ENCODE results near the gene LSM3.

The LSM3 gene

DNA sequence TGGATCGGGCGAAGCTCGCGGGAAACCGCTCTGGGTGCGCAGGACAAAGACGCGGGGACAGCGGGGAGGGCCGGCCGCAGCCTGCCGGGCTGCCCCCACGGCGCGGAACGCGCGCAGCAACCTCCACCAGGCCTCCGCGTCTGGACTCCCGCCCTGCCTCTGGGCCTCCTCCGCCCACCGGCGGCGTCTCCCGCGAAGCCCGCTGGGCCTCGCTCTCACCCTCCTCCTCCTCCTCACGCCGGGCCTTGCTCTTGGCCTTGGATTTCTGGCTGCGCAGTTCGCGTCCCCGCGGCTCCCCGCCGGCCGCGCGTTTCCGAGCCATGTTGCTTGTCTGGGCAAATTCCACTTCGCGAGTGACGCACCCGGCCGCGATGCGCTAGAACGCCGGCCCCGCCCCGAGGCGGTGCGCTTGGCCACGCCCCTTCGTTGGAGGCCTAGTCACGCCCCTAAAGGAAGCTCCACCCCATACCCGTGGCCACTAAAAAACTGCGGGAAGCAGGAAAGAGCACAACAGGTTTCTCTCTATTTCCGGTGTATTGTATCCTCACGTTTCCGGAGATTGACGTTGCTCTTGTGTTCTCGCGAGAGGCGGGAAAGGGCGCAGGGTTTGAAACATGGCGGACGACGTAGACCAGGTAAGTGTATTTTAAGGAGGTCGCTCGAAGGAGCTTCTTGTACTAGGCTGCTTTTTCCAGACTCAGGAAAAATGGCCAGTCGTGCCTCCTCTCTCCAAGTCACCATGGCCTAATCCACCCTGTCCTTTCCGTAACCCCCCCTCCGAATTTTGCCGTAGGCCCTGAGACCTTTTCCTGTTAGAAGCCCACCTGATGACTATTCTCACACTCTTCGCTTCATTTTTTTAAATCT is at the start of gene LSM3, which contains the start of gene XPC:
Gene LSM3, plus strand, starts transcription at position 571 of the 867 bp plus-strand sequence. Its CDS starts 44 bp downstream, at position 615.
Gene XPC, minus strand, starts transcription at position 355 of the 867 bp plus-strand sequence. Its CDS starts 33 bp downstream, at position 322.
- peak; percentile 96 for DNase-seq (ENCODE audit: low read depth, low spot score)

DNA sequence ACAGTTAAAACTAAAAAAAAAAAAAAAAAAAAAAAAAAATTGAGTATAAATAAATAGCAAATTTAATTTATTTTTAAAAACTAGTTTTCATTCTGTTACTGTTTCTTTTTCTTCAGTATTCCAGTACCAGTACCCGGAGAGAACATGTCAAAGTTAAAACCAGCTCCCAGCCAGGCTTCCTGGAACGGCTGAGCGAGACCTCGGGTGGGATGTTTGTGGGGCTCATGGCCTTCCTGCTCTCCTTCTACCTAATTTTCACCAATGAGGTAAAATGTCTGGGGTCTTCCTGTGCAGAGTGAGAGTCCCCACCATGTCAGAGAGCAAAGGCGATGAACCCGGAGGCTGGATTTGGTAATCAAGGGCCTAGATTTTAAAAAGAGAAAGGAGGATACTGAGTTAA is 49.3 kb upstream of the LSM3 start:
- no peak for DNase-seq (ENCODE audit: low read depth, low spot score)

DNA sequence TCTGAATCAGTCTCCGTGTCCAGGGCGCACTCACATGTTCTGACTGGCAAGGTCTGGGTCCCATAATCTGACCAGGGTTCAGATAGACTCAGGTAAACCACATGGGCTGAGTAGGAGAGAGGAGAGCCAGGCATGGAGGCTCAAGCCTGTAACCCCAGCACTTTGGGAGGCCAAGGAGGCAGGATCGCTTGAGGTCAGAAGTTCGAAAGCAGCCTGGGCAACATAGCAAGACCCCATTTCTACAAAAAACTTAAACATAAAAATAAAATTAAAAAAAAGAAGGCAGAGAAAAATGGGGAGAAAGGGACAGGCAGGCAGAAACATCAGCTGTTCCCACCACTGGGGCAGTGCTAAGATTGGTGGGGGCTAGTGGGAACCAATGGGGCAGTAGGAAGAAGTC is 48.4 kb upstream of the LSM3 start:
- DNase-seq (ENCODE audit: low read depth, low spot score) = no peak

DNA sequence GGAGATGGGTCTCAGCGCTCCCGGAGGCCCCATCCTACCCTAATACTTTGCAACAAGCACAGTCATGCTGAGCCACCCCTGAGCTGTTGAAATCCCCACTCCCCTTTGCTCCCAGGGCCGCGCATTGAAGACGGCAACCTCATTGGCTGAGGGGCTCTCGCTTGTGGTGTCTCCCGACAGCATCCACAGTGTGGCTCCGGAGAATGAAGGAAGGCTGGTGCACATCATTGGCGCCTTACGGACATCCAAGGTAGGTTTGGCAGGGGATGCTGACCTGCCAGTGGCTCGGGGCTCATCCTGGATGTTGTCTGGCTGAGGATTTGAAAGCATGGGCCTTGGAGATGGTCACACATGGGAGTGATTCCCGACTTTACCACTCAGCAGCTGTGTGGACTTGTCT is 47.9 kb upstream of the LSM3 start:
- no peak for DNase-seq (ENCODE audit: low read depth, low spot score)

DNA sequence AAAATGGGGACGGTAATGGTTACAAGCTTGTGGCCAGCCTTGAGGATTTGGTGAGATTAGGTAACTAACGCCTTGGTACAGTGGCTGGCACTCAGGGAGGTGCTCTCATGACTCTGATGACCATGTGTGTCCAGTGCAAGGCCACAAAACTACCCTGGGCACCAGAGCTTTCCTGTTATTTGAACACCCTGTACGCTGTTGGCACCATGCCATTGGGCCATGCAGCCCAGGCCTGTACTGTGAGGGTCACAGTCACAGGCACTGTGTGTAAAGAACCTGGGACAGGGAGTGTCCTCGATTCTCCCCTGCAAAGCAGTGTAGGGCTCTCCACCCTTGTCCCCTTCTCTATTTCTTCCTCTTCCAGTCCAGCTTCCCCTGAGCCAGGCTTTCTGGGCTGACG is 47.5 kb upstream of the LSM3 start:
- no peak for DNase-seq (ENCODE audit: low read depth, low spot score)

DNA sequence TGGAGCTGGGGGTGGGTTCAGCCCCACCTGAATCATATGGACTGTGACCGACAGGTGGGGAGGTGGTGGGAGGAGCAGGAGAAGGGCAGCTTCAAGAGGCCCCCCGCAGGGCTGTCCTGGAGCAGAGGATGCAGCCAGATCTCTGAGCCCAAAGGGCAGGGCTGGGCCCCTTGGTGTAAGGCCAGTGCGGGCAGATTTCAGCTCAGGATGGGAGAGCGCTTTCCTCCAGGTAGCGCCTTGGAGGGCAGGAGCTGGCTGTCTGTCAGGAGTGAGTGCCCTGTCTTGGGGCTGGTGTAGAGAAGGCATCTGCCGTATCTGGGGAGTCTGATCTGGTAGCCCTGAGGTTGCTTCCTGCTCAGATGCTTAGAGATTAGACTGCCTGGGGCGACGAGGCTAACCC is 46.5 kb upstream of the LSM3 start:
- DNase-seq (ENCODE audit: low read depth, low spot score) = no peak

DNA sequence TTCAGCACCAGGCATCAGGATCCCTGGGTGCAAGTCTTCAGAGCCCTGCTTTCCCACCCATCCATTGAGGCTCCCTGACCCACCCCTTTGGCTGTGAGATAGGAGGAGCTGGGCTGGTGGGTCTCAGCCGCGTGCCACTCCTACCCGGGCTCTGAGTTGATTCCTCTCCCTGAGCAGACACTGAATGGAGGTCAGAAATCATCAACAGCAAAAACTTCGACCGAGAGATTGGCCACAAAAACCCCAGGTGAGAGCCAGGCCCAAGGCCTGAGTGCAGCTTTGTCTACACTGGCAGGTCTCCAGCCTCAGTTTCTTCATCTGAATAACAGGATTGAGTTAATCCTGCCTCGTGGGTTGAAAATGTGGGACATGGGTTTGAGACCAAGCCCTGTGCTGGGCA is 45.9 kb upstream of the LSM3 start:
- DNase-seq (ENCODE audit: low read depth, low spot score) = no peak

DNA sequence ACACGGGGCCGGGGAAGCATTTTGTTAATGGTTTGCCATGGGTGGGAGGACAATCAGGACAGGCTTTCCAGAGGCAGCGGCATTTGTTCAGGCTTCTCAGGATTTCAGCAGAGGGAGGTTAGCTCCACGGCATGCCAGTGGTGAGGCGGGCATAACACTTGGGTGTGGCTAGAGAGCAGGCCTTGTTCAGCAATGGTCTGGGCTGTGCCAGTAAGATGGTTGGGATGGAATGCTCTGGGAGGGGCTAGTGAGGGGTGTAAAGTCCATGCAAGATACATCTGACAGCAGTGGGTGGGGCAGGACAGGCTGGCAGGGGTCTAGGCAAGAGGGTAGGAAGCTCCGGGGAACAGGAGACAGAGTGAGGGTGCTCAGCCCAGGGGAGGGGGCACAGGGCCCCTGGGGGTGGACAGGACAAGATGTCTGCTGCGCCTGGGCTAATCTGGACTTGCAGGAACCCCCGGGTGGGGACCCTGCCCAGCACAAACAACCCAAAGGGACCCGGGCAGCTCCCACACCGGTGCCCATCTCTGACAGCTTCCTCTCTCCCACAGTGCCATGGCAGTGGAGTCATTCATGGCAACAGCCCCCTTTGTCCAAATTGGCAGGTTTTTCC is 45.3 kb upstream of the LSM3 start:
- DNase-seq (ENCODE audit: low read depth, low spot score) = no peak

DNA sequence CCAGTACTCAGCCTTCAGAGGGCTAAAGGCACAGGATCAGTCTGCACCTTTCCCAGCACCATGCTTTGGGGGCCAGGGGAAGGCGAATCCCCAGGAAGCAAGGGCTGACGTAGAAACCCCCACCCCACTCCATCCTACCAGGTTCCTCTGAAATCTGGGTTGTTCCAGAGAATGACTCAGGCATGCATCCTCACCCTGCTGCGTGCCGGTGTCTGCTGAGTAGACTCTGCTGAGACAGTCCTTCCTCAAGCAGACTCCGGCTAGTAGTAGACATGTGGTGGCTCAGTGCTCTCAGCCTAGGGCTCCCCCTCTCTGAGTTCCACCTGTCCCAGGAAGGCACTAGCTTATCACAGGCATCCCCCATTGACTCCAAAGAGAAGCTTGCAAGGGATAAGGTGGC is 44.7 kb upstream of the LSM3 start:
- DNase-seq (ENCODE audit: low read depth, low spot score) = no peak

DNA sequence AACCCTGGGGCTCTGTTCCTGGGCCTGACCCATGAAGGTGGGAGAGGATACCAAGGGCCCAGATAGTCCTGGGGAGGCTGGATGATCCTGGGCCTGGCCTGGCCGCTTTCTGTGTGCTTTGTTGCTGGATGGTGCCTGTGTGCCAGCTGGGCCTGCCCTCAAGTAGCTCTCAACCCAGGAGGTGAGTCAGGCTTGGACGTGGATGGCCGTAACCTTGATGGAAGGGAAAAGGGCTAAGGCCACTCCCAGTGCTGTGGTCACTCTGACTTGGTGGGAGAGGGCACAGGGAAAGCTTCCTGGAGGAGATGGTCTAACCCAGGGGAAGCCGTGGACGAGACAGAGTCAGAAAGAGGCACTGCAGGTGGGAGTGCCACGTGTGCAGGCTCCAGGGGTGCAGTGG is 44.3 kb upstream of the LSM3 start:
- DNase-seq (ENCODE audit: low read depth, low spot score) = no peak

DNA sequence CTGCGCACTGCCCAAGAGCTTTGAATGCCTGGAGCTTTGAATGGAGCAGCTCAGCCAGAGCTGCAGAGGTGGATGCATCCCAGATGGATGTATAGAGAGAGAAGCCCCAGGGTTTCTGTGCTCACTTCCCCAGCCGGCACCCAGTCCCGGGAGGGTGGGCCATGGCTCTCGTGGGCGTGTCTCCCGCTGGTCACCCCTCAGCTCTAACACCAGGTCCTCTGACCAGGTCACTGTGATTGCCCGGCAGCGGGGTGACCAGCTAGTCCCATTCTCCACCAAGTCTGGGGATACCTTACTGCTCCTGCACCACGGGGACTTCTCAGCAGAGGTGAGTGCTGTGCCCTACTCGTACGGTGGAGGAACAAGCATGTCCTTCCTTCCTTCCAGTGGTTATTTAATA is 43.0 kb upstream of the LSM3 start:
- DNase-seq (ENCODE audit: low read depth, low spot score) = no peak

DNA sequence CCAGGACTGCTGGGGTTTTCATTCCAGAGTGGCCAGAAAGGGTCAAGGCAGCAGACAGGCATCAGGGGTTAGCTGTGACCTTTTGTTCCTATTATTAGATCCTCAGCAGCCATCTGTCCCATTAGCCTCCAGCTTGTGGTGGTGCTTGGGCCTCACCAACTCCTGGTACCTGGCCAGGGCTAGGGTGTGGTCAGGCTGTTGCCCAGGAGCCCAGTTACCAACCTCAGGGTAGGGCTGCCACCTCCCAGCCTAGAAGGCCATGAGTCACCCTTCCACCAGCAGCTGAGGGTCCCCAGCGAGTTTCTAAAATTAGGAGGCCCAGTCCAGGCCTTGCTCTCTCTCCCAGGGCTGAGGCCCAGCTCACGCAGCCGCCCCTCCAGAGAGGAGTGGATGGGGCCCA is 41.6 kb upstream of the LSM3 start:
- DNase-seq (ENCODE audit: low read depth, low spot score) = no peak

DNA sequence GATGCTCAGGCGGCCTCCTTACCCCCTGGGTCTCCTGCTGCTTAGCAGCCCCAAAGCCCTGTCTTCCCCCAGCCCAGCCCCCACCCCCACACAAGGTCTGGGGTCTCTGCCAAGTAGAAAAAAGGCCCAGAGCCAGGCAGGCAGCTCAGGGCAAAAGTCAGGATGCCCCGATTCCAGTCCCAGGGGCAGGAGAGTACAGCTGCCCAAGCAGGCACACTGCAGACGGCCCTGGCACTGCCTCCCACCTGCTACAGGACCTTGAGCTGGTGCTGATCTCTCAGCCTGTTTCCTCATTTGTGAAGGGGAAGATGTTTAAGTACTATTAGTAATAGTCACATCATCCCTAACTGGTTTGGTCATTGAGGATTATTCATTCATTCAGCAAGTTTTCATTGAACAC is 41.2 kb upstream of the LSM3 start:
- DNase-seq (ENCODE audit: low read depth, low spot score) = no peak

DNA sequence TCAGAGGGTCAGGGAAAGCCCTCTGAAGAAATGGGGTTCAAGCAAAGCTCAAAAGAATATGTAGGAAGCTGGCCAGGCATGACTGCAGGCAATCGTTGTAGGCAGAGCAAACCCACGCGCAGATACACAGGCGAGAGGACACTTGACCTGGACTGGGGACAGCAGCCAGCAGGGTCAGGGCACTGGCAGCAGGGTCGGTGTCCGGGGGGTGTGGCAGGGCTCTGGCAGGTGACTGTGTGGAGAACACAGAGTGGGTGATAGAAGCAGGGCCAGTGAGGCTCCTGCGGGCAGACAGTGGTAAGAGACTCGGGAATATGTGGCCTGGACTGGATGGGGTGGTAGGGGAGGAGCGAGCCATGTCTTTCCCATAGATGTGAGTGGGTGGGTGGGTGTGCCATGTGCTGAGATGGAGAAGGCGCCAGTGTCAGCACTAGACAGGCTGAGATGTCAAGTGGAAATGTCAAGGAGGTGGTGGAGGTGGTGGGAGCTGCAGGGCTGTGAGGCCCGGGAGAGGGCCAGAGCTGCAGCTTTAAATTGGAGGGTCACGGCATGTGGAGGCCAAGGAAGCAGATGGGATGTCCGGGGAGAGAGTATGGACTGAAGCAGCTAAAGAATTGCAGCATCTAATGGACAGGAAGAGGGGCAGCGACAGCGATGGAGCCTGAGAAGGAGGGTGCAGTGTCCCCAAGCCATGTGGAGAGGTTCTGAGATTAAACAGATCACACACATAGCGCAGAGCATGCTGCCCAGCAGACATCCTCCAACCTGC is 40.3 kb upstream of the LSM3 start:
- DNase-seq (ENCODE audit: low read depth, low spot score) = no peak

DNA sequence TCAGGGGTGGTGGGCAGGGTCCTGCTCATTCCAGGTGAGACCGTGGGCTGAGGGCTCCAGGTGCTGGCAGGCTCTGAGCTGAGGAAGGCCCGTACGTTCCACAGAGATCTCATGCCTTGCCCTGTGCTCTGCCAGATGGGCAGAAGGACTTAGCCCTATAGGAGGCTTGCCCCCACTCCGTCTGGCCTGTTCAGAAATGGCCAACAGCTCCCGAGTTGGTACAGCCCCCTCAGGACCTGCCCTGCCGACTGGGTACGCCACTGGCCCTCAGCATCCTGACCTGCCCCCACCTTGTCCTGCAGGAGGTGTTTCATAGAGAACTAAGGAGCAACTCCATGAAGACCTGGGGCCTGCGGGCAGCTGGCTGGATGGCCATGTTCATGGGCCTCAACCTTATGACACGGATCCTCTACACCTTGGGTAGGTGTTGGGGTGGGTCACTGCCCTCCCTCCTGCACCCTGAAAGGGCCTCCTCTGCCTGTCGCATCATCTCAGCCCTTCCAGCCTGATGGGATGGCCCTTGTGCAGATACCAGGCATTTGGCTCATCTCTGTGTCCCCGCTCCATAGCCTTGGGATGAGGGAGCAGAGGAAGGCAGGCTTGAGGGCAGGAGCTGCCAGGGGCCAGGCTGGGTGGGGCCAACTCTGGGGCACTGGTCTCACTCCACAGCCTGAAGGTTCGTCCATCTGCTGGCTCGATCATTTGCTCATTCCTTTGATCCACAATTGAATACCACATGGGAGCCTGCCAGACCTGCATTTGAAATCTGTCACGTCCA is 39.5 kb upstream of the LSM3 start:
- no peak for DNase-seq (ENCODE audit: low read depth, low spot score)

DNA sequence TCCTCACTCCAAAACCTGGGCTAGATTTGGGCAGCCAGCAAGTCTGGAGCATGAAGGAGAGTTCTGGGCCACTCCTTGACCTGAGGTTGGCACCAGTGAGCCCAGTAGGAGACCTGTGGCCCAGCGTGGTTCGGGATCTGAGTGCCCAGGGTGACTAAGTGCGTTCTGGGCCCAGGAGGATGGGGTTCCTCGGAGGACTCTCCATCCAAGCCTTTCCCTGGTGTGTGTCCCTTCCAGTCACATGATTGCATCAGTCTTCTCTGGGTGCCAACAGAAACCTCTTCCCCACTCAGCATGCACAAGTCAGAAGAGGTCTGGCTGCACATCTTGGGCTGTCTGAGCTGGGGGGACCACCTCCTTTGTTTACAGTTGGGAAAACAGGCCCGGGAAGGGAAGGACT is 38.8 kb upstream of the LSM3 start:
- DNase-seq (ENCODE audit: low read depth, low spot score) = no peak

DNA sequence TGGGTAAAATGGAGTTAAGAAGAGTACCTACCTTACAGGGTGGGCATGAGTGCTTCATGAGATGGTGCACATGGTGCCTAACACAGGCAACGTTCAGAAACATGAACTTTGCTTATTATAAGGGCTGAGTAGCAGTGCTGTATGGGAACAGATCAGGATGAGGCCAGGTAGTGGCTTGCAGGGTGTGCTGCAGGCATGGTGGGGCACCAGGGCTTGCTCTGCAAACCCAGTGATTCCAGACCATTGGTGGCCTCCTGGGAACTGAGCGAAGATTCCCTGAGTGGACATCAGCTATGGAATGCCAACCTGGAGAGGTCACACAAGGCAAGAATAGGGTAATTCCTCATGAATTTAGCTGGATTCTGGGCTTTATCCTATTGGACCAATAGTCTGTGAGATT is 37.9 kb upstream of the LSM3 start:
- DNase-seq (ENCODE audit: low read depth, low spot score) = no peak

DNA sequence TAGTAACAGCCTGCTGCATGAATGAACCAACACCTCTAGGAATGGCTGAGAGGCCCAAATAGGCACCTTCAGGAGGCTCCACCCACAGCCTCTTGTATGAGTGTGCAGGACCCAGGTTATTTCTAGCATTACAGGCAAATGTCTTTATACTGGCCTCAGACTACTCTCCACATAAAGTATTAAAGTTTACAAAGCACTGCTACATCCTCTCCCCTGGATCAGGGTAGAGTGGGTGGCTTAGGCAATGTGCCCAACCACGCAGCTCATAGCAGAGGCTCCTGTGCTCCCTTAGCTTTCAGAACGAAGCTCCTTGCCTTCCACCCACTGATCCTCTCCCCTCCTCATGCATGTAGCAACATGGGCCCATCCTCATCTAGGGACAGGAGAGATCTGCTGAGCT is 37.5 kb upstream of the LSM3 start:
- no peak for DNase-seq (ENCODE audit: low read depth, low spot score)

DNA sequence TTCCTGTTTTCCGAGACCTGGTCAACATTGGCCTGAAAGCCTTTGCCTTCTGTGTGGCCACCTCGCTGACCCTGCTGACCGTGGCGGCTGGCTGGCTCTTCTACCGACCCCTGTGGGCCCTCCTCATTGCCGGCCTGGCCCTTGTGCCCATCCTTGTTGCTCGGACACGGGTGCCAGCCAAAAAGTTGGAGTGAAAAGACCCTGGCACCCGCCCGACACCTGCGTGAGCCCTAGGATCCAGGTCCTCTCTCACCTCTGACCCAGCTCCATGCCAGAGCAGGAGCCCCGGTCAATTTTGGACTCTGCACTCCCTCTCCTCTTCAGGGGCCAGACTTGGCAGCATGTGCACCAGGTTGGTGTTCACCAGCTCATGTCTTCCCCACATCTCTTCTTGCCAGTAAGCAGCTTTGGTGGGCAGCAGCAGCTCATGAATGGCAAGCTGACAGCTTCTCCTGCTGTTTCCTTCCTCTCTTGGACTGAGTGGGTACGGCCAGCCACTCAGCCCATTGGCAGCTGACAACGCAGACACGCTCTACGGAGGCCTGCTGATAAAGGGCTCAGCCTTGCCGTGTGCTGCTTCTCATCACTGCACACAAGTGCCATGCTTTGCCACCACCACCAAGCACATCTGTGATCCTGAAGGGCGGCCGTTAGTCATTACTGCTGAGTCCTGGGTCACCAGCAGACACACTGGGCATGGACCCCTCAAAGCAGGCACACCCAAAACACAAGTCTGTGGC is 36.8 kb upstream of the LSM3 start:
- no peak for DNase-seq (ENCODE audit: low read depth, low spot score)

DNA sequence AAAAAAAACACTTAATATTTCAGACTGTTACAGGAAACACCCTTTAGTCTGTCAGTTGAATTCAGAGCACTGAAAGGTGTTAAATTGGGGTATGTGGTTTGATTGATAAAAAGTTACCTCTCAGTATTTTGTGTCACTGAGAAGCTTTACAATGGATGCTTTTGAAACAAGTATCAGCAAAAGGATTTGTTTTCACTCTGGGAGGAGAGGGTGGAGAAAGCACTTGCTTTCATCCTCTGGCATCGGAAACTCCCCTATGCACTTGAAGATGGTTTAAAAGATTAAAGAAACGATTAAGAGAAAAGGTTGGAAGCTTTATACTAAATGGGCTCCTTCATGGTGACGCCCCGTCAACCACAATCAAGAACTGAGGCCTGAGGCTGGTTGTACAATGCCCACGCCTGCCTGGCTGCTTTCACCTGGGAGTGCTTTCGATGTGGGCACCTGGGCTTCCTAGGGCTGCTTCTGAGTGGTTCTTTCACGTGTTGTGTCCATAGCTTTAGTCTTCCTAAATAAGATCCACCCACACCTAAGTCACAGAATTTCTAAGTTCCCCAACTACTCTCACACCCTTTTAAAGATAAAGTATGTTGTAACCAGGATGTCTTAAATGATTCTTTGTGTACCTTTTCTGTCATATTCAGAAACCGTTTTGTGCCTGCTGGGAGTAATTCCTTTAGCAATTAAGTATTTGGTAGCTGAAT is 35.9 kb upstream of the LSM3 start:
- DNase-seq (ENCODE audit: low read depth, low spot score) = peak; percentile 17

Measured in activated CD4-positive, CD25-positive, alpha-beta regulatory T cell treated with anti-CD3 and anti-CD28 coated beads, Interleukin-2, amount 50 U/mL, for 16 hours (primary cell).